Liver (tissue), 3 donors: ENCODE results near the gene SHROOM1.

ENCODE experiments used
- ATF3 ChIP-seq: IDR thresholded peaks from 2 replicates; pipeline ENCODE4 v1.6.1; 2016; ENCODE audit warnings: antibody characterized with exemption
- GABPA ChIP-seq, 2 donors: IDR thresholded peaks in 1 of 2; conservative IDR thresholded peaks in 1 of 2; 2 replicates each; pipeline ENCODE4 v1.6.1; 2016; ENCODE audit warnings: antibody characterized with exemption in 2 of 2, mild to moderate bottlenecking in 1 of 2, moderate library complexity in 1 of 2
- HNF4A ChIP-seq, 2 donors: conservative IDR thresholded peaks; 2 replicates each; pipeline ENCODE4 v1.6.1; 2016; ENCODE audit warnings: antibody characterized with exemption in 2 of 2, mild to moderate bottlenecking in 2 of 2
- RAD21 ChIP-seq, 2 donors: IDR thresholded peaks; 2 replicates each; pipeline ENCODE4 v1.6.1; 2016; ENCODE audit warnings: antibody characterized with exemption in 2 of 2, mild to moderate bottlenecking in 2 of 2
- RXRA ChIP-seq, 2 donors: IDR thresholded peaks; 2 replicates each; pipeline ENCODE4 v1.6.1; 2017 to 2018; ENCODE audit warnings: antibody characterized with exemption in 2 of 2, mild to moderate bottlenecking in 1 of 2
- TAF1 ChIP-seq: conservative IDR thresholded peaks from 2 replicates; pipeline ENCODE4 v1.6.1; 2016; ENCODE audit warnings: antibody characterized with exemption, mild to moderate bottlenecking
- YY1 ChIP-seq: IDR thresholded peaks from 2 replicates; pipeline ENCODE4 v1.6.1; 2016; ENCODE audit warnings: antibody characterized with exemption, mild to moderate bottlenecking
- ZBTB33 ChIP-seq: IDR thresholded peaks from 2 replicates; pipeline ENCODE4 v1.6.1; 2016; ENCODE audit warnings: antibody characterized with exemption
- TF ChIP-seq, protein P1 (sequence below): fragments of 150-350 bp; IDR thresholded peaks from 2 replicates; pipeline ENCODE4 v1.5.1; 2017; ENCODE audit warnings: improper control_type of control experiment, low read depth, low read length; ENCODE audit not compliant: missing input control
- donor health status: healthy.
- donor health status: healthy.

DNA sequence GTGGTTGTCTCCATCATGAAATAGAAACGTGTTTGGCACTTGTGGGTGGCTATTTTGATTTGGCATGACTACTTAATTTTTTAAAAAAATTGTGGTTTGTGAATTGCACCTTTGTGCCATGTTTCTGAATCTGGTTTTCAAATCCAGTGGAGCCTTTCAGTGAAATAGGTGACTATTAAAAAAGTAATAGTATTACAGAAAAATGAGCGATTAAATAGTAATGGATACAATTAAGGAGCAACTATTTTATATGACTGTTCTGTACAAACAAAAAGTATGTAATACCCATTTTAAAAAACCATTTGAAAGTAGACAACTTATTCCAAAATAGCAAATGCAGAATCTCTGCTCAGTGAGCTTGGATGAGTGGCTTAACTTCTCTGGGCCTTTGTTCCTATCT, 14.4 kb downstream of the SHROOM1 start:
- TF ChIP-seq ATF3 (no peak), RXRA (IDR thresholded peaks at IDR 0.05) (no peak), YY1 (no peak), TAF1 (no peak), HNF4A (conservative IDR thresholded peaks at IDR 0.05) (no peak), RAD21 (IDR thresholded peaks at IDR 0.05) (no peak), GABPA (IDR thresholded peaks at IDR 0.05 in 1 of 2, conservative IDR thresholded peaks at IDR 0.05 in 1 of 2) (no peak), ZBTB33 (no peak)
- TF ChIP-seq, protein P1, sequence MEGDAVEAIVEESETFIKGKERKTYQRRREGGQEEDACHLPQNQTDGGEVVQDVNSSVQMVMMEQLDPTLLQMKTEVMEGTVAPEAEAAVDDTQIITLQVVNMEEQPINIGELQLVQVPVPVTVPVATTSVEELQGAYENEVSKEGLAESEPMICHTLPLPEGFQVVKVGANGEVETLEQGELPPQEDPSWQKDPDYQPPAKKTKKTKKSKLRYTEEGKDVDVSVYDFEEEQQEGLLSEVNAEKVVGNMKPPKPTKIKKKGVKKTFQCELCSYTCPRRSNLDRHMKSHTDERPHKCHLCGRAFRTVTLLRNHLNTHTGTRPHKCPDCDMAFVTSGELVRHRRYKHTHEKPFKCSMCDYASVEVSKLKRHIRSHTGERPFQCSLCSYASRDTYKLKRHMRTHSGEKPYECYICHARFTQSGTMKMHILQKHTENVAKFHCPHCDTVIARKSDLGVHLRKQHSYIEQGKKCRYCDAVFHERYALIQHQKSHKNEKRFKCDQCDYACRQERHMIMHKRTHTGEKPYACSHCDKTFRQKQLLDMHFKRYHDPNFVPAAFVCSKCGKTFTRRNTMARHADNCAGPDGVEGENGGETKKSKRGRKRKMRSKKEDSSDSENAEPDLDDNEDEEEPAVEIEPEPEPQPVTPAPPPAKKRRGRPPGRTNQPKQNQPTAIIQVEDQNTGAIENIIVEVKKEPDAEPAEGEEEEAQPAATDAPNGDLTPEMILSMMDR, result no peak
